NCI-H2171 treated with DMSO at 0.1 percent for 48 hours (cell line): ENCODE data around the gene IL16.

ENCODE experiments used
- DNase-seq: peaks from one replicate; lab custom pipeline; 2025; lab: John Stamatoyannopoulos, UW

The IL16 gene

DNA sequence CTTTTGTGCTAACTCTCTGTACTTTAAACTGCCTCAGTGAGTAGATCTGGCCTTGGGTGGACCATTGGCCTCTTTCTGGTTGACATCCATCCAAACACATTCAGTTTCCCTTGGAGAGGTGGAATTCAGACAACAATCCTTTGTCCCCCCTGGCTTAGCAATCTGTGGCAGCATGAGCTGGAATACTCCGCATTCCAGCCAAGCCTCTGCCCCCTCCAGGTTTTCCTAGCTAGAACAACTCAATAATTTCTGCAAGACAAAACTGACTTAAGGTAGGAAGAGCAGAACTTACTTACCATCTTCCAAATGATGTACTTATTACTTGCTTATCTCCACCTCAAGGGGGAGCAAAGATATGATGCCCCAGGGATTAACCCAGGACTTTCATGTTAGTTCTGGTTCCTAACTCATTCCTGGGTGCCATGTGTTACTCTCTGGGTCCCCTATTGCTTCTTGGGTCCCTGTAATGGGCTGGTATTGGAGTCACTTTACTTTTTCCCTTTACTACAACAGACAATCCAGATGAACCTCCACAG, 21.8 kb upstream of the IL16 start:
- no peak for DNase-seq

- DNase-seq: no peak
Measured at GRCh38 chr15:81175496-81175895, 21.2 kb upstream of the IL16 start.

DNA sequence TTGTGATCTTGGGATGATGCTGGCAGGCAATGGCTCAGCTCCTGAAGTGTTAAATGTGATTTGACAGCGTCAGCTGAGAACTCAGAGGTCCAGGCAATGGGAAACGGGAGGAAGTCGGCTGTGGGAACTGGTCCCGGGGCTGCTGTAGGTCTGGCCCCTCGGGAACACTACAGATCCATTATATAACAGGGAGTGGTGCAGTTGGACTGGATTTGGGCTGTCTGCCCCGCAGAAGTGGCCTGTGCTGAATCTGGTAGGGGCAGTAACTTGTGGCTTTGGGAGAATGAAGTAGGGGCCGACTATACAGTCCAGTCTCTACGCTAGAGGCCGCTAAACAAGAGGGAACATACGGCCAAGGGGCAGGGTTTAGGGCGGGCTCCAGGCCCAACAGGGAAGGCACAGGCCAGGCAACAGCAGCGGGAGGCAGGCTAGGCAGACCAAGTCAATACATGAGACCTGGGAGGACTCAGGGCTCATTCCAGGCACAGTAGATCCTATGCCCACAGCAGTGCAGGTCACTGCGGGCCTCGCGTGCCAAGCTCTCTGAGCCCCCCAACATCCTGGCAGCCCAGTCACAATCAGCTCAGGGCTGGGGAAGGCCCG, 20.3 kb upstream of the IL16 start:
- DNase-seq: no peak

DNA sequence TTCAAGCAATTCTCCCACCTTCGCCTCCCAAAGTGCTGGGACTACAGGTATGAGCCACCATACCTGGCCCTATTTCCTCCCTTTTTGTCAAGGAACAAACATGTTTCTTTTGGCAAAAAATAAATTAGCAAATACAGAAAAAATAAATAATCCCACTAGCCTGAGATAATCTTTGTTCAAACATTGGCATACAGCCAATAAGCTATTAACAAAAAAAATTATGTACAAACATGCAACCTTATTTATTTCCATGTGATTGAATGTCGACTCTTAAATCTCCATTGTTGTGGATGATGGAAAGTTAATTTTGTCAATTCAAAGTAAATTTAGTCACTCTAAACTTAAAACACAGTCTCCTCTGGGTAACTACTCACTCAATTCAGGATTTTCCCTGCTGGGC, 18.3 kb upstream of the IL16 start:
- no peak for DNase-seq

DNA sequence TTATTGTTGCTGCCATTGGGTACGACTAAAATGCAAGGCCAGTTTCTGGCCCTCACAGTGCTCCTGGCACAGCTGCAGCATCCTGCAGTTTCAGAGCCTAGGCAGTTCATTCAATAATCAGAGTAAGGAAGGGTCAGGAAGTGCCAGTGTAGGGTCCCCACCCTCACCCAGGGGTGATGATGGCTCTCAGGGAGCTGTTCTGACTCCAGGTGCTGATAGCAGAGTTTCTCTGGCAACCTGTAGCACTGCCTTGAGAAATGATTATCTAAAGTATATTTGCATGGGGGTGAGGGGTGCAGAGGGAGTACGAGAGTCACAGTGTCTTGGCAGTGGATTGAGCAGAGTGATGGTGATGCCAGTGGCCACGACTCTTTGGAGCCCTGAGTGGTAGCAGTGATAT, 15.5 kb upstream of the IL16 start:
- DNase-seq: no peak

DNA sequence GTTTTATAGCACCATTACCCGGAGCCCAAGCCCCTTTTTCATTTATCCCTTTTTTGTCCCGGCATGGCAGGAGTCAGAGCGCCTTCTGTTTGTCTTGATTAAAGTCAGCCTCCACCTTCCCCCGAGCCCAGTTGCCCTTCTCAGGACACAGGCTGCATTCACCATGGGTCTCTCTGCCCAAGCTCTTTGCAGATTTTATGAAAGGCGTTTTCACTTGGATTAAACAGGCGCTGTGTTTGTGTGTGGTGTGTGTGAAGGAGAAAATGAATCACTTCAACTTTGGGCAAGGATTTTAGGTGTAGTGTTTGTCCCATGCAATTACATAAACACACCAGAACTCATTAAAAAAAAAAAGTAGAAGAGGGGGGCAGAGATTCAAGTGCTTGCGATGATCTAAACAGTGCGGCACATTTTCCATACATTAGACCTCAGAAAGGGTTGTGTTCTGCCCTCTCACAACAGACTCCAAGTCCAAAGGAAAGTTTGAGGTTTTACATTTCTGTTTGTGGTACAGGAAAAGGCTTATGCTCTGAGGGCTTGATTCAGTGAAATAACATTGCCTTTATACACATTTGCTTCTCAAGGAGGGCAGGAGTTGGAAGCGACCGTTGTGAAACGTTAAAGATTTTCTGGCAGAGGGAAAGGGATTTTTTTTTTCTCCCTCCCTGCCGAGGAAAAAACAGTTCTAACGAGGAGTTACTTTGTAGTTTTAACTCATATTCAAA, 14.5 kb upstream of the IL16 start:
- no peak for DNase-seq

GRCh38 chr15:81182756-81183438, 13.8 kb upstream of the IL16 start:
- DNase-seq: no peak

GRCh38 chr15:81183439-81183775, 13.3 kb upstream of the IL16 start:
- DNase-seq: no peak

DNA sequence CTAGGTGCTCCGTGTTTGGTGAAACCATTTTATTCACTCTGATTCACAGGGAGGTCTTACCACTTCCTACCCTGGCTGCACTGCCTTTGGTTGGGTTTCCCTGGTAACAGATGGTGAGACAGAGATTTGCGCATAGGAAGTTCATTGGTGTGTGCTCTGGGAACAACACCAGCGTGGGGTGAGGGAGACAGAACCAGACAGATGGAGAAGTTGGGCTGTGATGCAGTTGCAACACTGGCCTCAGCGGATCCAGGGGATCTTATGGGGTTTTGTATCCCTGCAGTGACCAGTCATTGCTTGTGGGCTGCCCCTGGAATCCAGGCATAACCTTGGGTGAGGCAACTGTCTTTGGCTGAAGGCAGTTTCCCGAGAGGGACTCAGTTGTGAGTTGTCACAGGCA, 12.5 kb upstream of the IL16 start:
- DNase-seq: no peak

DNA sequence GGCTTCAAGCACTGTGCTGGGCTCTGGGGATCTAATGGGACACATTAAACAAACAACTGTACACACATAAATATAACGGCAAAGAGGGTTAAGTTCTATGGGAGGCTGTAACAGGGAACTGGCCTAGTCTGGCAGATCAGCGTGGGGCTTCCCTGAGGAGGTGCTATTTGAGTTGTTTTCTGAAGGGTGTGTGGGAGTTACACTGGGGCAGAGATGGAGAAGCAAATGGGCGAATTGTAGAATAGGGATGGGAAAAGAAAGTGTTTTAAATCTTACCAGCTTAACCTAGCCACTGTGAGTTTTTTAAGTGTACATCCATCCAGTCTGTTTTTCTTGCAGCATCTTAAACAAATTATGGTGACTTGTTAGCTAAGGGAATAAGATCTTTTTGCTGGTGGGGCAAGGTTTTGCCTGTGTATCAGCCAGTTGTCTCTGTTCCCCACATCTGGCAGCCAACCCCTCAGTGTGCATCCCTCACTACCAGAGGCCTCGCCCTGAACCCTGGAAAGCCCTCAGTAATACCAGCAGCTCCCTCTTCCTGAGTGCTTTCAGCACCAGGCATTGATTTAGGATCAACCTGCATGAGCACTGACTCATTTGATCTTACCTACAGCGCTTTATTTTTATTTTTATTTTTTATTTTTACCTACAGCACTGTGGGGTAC, 10.9 kb upstream of the IL16 start:
- no peak for DNase-seq

GRCh38 chr15:81188354-81188753, 8.3 kb upstream of the IL16 start:
- no peak for DNase-seq

- DNase-seq: no peak
Measured at GRCh38 chr15:81189583-81190283, 6.9 kb upstream of the IL16 start.

DNA sequence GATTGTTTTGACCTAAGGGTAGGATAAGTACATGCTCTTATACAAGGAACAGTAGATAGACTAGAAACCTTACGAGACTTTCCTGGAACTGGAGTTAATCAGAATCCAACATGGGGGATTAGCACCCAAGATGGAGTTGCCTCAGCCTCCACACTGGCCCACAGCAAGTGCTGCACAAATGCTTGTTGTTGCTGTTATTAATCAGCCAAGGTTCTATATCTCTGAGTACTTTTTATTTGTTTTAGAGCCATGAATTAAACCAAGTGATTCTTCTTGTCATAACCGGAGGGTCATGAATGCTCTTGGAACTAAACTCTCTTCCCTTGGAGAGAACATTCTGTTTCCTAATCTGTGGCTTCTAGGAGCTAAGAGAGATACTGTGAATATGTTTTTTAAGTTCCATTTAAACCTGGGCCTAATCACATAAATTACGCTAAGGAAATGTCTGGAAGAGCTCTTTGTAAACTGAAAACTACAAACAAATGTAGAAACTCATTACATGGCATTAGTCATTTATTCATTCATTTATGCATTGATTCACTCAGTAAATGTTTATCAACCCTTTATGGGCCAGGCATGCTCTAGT, 5.7 kb upstream of the IL16 start:
- DNase-seq: no peak

GRCh38 chr15:81191701-81192100, 5.0 kb upstream of the IL16 start:
- no peak for DNase-seq

GRCh38 chr15:81194723-81195122, 2.0 kb upstream of the IL16 start:
- DNase-seq: no peak

DNA sequence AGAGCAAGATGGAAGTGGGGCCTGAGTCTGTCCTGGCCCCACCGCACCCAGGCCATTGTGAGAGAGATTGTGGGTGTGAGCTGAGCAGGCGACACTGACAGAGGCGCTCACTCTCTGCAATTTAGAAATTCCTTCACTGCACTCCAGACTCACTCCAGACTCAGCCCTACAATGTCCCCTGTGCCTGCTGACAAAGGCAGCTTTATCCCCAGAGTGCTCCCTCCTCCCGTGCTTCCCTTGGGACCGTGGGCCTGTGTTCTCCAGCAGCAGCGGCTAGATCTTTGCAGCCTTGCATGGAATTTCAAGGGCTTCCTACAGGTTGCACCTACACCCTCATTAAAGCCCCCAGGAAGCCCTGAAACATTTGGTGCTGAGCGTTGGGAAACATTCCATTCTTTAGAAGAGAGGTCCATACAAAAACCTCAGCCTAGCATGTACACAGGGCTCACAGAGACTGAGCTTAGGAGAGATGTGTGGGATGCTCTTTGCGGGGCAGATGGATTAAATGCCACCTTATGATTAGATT, 1.3 kb upstream of the IL16 start:
- no peak for DNase-seq

DNA sequence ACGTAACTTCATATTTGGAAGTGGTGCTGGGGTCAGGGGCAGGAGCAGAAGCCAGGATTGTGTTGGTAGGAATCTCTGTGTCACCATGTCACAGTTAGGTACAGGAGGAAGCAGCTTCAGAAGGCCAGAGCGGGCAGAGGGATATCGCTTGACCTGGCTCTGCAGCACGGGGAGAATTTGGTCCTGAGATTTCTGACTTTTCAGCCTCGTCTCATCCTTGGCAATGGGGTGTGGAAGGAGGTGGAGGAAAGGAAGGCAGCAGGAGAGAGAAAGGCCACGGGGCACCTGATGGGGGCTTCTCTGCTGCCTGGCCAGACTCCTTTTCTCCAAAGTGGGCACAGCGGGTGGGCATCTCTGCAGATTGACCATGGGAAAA, 564 bp downstream of the IL16 start:
- DNase-seq: no peak

DNA sequence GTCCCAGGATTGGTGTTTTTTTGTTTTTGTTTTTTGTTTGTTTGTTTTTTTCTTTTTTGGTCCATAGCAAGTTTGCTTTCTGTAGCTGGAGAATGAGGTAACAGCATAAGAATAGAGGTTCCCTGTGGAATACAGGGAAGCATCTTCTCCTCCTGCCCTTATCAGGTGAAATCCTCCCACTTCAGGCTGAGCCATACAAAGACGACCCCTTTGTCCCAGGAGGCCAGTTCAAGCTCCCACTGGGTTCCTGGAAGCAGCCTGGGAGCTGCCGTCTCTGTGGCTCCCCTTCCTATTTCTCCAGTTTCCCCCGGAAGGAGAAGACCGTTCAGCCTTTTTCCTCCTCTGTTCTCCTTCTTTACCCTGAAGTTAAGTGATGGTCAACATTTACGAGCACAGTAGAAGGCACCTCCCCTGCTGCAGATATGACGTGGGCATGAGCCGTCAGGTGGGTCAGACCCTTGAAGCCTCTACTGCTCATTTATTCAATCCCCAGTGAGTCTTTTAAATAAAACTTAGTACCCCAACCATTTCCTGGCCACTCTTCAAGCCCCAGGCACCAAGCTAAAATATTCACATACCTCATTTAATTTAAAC, 1.1 kb downstream of the IL16 start:
- DNase-seq: no peak

DNA sequence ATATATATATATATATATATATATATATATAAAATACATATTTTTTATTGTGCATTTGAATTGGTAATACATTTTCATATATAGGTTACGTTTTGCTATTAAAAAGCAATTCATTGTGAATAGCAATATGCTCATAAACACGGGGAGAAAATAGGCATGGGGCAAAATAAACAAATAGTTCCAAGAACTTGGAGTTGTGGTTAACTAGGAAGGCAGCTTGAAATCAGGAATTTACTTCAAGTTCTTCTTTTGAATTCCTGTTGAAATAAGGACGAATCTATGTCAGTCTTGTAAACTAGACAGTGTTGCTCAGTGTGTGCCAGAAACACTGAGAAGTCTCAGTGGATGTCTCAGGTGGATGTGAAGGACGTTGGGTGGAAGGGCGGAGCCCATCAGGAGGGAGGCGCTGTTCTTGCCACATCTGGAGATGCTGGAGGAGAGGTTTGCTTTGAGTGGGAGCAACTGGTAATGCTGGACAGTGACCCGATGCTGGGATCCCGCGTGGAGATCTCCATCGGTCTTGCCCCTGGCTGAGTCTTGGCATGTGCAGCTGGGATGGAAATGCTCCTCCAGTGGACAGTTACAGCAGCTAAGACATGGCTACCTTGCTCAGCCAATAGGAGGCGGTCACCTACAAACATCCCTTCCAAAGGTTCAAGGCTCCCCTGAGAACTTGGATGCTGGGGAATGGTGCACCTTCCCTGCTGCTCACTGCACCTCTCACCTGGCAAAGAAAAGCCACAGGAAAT, 2.5 kb downstream of the IL16 start:
- DNase-seq: no peak

DNA sequence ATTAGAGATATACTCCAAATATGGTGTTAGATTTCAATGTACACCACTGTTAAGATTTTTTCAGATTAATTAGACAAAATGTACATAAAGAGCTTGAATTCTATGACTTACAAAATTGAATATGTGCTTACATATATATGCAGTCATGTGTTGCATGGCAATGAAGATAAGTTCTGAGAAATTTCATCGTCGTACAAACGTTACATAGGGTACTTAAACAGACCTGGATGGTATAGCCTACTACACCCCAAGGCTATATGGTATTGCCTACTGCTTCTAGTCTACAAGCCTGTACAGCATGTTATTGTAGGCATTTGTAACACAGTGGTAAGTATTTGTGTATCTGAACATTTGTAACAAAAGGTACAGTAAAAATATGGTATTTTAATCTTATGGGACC, 9.3 kb downstream of the IL16 start:
- no peak for DNase-seq
